Esophagus squamous epithelium (tissue), 5 donors: ENCODE measurements around the gene HK3. TPM values are rescaled to one million over a fixed set of nuclear protein-coding genes. Genes with fewer than 3 reads are reported as not detected.
A peak's percentile ranks its signal among the peaks of the same experiment; 100 is the strongest.

Experiments
- DNase-seq: peaks from one replicate; lab custom pipeline; 2025; lab: John Stamatoyannopoulos, UW
- H3K27ac ChIP-seq, 4 donors: fragments of 200-600 bp; sonication (generic); one replicate each; pipeline ENCODE4 v1.5.1; 2016 to 2019; ENCODE audit warnings: mild to moderate bottlenecking in 1 of 4
- H3K27me3 ChIP-seq, 4 donors: fragments of 200-600 bp; sonication (generic); 1 replicate in 3 of 4; 2 replicates in 1 of 4; pipeline versions ENCODE4 v1.5.1 to v1.6.0; 2017 to 2021; ENCODE audit warnings: antibody characterized with exemption in 1 of 4
- H3K36me3 ChIP-seq, 3 donors: fragments of 200-600 bp; sonication (generic); one replicate each; pipeline ENCODE4 v1.5.1; 2016 to 2019
- H3K4me1 ChIP-seq, 3 donors: fragments of 200-600 bp; sonication (generic); one replicate each; pipeline ENCODE4 v1.5.1; 2017 to 2019
- H3K4me3 ChIP-seq, 4 donors: fragments of 200-600 bp; sonication (generic); 1 replicate in 3 of 4; 2 replicates in 1 of 4; pipeline ENCODE4 v1.5.1; 2016 to 2019; ENCODE audit warnings: mild to moderate bottlenecking in 2 of 4, moderate library complexity in 1 of 4
- H3K9me3 ChIP-seq, 3 donors: fragments of 200-600 bp; sonication (generic); one replicate each; pipeline ENCODE4 v1.5.1; 2016 to 2019
- CTCF ChIP-seq, 6 experiments: fragments of 450-650 bp in 4 of 6; fragments of 200-600 bp in 2 of 6; sonication (generic) in 2 of 6; IDR thresholded peaks; one replicate each; pipeline ENCODE4 v1.5.1; 2016 to 2019; ENCODE audit warnings: antibody characterized with exemption in 6 of 6, mild to moderate bottlenecking in 4 of 6, moderate library complexity in 4 of 6
- POLR2A ChIP-seq, 4 donors: fragments of 450-650 bp; IDR thresholded peaks; one replicate each; pipeline ENCODE4 v1.6.1; 2017; ENCODE audit warnings: antibody characterized with exemption in 4 of 4, mild to moderate bottlenecking in 4 of 4, moderate library complexity in 3 of 4
- WGBS, 2 donors: methylation state at CpG; one replicate each; pipeline ENCODE4 v1.1.5; 2018; 5-methylcytosine and 5-hydroxymethylcytosine counted together
- intact Hi-C: fragments of 100-400 bp; cut with DNase I; formaldehyde crosslinking; loops from one replicate; pipeline ENCODE4 v1.15.0; 2022
- total RNA-seq, 4 donors: library from RNA; depleted of rRNA; stranded (reverse); fragments of >200 nt; gene quantifications; one replicate each; pipeline ENCODE4 v1.1.0, GENCODE V29; 2016
- donor health status: DM: yes; HTN: yes; CAD: no.

The HK3 gene
- total RNA-seq, 4 donors from 2014 or later: 1.3 to 5.7 (median 2.1) TPM; not detected in 1

GRCh38 chr5:176927562-176927961 is 28.4 kb upstream of the HK3 start:
- TF ChIP-seq CTCF (IDR thresholded peaks at IDR 0.05) (no peak), POLR2A (IDR thresholded peaks at IDR 0.05) (no peak)
- WGBS, 2 donors: 83 to 97% methylated on average over 2 to 3 of the region's 3 CpGs

GRCh38 chr5:176922817-176923216 is 23.7 kb upstream of the HK3 start:
- Histone ChIP-seq H3K9me3 (no peaks in the 10 kb centered on the region), H3K27me3 (no peaks in the 10 kb centered on the region), H3K4me1 (peaks cover 0 to 8% (median 0%) of the 10 kb centered on the region in 3 donors), H3K36me3 (peaks cover 0 to 22% (median 0%) of the 10 kb centered on the region in 3 donors), H3K4me3 (no peak overlapping the region), H3K27ac (no peak overlapping the region)
- DNase-seq: no peak
- TF ChIP-seq CTCF (IDR thresholded peaks at IDR 0.05): no peak
- no peak for TF ChIP-seq POLR2A (IDR thresholded peaks at IDR 0.05)
- WGBS, 2 donors: 93 to 97% methylated on average over 2 of the region's 2 CpGs
- intact Hi-C loops: no loop called here

More at GRCh38 chr5:176927562-176927961, 28.4 kb upstream of the HK3 start:
- DNase-seq: no peak
- peaks cover 0 to 13% (median 0%) of the 10 kb centered on the region in 3 donors for H3K4me1 ChIP-seq
- H3K9me3 ChIP-seq: no peaks in the 10 kb centered on the region
- H3K4me3 ChIP-seq: no peak overlapping the region
- peaks cover 0 to 42% (median 4%) of the 10 kb centered on the region in 3 donors for H3K36me3 ChIP-seq
- peak overlapping the region in 2 of 4 donors; percentile 31 to 45 for H3K27ac ChIP-seq
- intact Hi-C loops: no loop called here
- no peaks in the 10 kb centered on the region for H3K27me3 ChIP-seq

- Histone ChIP-seq H3K9me3 (no peaks in the 10 kb centered on the region), H3K4me3 (no peak overlapping the region), H3K27me3 (no peaks in the 10 kb centered on the region), H3K4me1 (no peaks in the 10 kb centered on the region), H3K36me3 (peaks cover 0 to 32% (median 0%) of the 10 kb centered on the region in 3 donors), H3K27ac (no peak overlapping the region)
- WGBS, 2 donors: 70 to 75% methylated on average over 3 of the region's 3 CpGs
- no peak for DNase-seq
- TF ChIP-seq POLR2A (IDR thresholded peaks at IDR 0.05) (no peak), CTCF (IDR thresholded peaks at IDR 0.05) (no peak)
- intact Hi-C loops: no loop called here
Measured at GRCh38 chr5:176921714-176922113, 22.6 kb upstream of the HK3 start.

GRCh38 chr5:176918613-176919012 is 19.5 kb upstream of the HK3 start:
- intact Hi-C loops: no loop called here
- no peaks in the 10 kb centered on the region for H3K9me3 ChIP-seq
- peaks cover 0 to 52% (median 0%) of the 10 kb centered on the region in 3 donors for H3K36me3 ChIP-seq
- 95 to 97% methylated on average over 6 of the region's 6 CpGs for WGBS, 2 donors
- H3K27me3 ChIP-seq: no peaks in the 10 kb centered on the region
- no peak for TF ChIP-seq POLR2A (IDR thresholded peaks at IDR 0.05)
- TF ChIP-seq CTCF (IDR thresholded peaks at IDR 0.05): no peak
- H3K4me1 ChIP-seq: no peaks in the 10 kb centered on the region
- no peak for DNase-seq
- H3K27ac ChIP-seq: no peak overlapping the region
- no peak overlapping the region for H3K4me3 ChIP-seq

GRCh38 chr5:176916337-176916736 is 17.2 kb upstream of the HK3 start:
- Histone ChIP-seq H3K36me3 (peaks cover 0 to 59% (median 0%) of the 10 kb centered on the region in 3 donors), H3K27me3 (no peaks in the 10 kb centered on the region), H3K4me3 (no peak overlapping the region), H3K9me3 (no peaks in the 10 kb centered on the region), H3K27ac (no peak overlapping the region), H3K4me1 (no peaks in the 10 kb centered on the region)
- DNase-seq: no peak
- intact Hi-C loops: no loop called here
- TF ChIP-seq POLR2A (IDR thresholded peaks at IDR 0.05) (no peak), CTCF (IDR thresholded peaks at IDR 0.05) (no peak)
